Lower leg skin (tissue), 3 donors: ENCODE results near the gene RBM14.

ENCODE experiments used
- POLR2A ChIP-seq, 2 donors: fragments of 450-650 bp; IDR thresholded peaks; one replicate each; pipeline ENCODE4 v1.6.1; 2016 to 2017; ENCODE audit warnings: antibody characterized with exemption in 2 of 2, mild to moderate bottlenecking in 1 of 2, moderate library complexity in 1 of 2
- TF ChIP-seq, protein P1 (sequence below), 3 donors: fragments of 450-650 bp; IDR thresholded peaks; one replicate each; pipeline ENCODE4 v1.5.1; 2016; ENCODE audit warnings: antibody characterized with exemption in 3 of 3, mild to moderate bottlenecking in 3 of 3, moderate library complexity in 2 of 3

DNA sequence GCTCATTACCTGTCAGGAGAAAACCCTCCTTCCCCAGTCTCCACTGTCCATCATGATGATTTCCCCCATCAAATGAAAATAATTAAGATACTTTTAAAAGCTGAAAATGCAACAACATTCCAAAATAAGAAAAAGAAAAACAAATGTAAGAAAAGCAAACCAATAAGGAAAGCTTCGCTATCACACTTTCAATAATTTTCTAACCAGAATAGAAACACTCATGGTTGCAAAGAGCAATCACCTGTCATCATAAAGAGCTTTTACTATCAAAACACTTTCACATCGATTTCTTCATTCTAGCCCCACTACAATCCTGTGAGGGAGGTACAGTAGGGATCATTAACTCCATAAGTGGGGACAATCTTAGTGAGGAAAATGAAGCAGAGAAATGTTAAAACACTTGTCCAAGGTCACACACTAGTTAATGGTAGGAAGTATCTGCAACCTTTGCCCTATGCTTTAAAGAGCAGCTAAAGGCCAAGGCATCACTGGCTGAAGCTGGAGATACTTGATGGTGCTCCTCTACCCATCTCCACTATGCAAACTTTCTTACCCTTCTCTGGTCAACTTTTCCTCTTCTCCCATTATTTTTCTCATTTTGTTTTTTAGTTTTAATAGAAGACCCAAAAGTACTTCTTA lies 58.7 kb downstream of the RBM14 start:
- TF ChIP-seq, protein P1, sequence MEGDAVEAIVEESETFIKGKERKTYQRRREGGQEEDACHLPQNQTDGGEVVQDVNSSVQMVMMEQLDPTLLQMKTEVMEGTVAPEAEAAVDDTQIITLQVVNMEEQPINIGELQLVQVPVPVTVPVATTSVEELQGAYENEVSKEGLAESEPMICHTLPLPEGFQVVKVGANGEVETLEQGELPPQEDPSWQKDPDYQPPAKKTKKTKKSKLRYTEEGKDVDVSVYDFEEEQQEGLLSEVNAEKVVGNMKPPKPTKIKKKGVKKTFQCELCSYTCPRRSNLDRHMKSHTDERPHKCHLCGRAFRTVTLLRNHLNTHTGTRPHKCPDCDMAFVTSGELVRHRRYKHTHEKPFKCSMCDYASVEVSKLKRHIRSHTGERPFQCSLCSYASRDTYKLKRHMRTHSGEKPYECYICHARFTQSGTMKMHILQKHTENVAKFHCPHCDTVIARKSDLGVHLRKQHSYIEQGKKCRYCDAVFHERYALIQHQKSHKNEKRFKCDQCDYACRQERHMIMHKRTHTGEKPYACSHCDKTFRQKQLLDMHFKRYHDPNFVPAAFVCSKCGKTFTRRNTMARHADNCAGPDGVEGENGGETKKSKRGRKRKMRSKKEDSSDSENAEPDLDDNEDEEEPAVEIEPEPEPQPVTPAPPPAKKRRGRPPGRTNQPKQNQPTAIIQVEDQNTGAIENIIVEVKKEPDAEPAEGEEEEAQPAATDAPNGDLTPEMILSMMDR (IDR thresholded peaks at IDR 0.05) = no peak
- TF ChIP-seq POLR2A (IDR thresholded peaks at IDR 0.05) = no peak
